NCI-H748 (cell line): ENCODE measurements around the gene PCSK6.
"Not testable (repeated sequence)": the region's sequence is repeated elsewhere in the genome, so short reads cannot be mapped to it uniquely, and the experiment has no call there.

Source experiments
- DNase-seq: peaks from one replicate; lab custom pipeline; 2025; ENCODE audit not compliant: unreplicated experiment; lab: John Stamatoyannopoulos, UW

Gene PCSK6

GRCh38 chr15:101381671-101382212 lies 107.8 kb downstream of the PCSK6 start:
- no peak for DNase-seq

DNA sequence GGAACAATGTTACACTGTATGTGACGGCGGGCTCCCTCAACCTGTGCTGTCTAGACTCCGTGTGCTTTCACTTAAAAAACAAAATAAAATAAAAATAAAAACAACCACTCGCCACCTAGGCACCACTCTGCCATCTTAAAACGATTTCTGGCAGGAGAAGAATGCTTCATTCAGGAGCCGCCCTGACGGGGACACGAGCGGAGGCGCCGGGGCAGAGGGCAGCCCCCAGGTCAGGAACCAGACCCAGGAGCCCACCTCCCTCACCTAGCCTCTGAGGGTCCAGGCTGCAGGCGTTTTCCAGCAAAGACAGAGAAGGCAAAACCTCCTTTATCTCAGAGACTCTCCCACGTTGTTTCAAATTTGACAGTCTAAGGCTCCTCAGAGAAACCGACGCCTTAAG lies 109.4 kb downstream of the PCSK6 start:
- no peak for DNase-seq

GRCh38 chr15:101379647-101380046 lies 109.9 kb downstream of the PCSK6 start:
- DNase-seq = no peak

GRCh38 chr15:101378879-101379278 lies 110.6 kb downstream of the PCSK6 start:
- no peak for DNase-seq

DNA sequence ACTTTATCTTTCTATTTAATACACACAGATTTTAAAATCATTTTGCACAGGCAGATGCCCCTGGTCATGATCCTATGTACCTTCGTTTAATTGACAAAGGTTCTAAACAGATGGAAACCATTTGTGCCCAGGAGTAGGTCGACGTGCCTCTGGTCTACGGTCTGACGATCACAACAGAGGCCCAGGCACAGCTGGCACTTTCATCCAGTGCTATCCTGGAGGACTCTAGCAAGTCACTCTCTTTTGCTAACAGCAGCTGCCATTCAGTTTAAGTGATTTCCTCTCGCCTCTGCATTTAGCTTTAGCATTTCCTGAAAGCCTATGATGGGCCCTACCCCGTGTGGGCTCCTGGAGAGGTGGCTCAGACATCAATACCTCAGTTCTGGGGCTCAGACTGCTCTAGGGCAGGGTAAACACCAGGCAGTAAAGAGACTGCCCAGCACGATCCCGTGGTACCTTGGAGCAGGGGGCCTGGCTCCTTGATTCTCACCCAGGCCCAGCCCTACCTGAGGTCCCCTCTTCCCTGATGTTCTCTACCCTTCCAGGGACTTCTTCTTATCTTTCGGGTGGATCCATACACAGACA lies 111.2 kb downstream of the PCSK6 start:
- no peak for DNase-seq

GRCh38 chr15:101376615-101377395 lies 112.7 kb downstream of the PCSK6 start:
- DNase-seq = no peak

DNA sequence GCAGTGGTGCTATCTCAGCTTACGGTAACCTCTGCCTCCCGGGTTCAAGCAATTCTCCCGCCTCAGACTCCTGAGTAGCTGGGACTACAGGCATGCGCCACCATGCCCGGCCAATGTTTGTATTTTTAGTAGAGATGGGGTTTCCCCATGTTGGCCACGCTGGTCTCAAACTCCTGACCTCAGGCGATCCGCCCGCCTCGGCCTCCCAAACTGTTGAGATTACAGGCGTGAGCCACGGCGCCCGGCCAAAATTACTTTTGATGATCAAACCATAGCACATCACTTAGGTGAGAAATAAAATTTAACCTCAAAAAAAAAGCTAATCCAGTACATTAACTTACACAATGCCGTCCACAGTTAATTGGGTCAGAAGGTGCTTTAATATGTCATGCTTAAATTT lies 114.5 kb downstream of the PCSK6 start:
- DNase-seq = not testable (repeated sequence)

DNA sequence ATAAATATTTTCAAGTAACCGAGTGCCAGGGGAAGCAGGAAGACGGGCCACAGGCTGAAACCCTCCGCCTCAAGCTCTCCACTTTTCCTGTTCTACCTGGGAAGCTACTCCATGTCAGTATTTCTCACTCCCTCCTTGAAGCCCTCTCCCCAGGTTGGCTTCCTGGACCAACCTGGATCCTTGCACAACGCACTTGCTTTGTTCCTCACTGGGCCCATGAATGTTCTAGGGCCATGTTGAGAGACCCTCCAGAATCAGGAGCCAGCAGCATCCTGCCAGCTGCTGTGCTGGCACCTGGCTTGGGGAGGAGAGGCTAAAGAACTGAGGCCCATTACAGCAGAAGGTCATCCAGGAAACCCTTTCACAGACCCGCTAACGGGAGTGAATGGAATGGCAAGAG lies 115.2 kb downstream of the PCSK6 start:
- DNase-seq = no peak

GRCh38 chr15:101373577-101373976 lies 115.9 kb downstream of the PCSK6 start:
- DNase-seq = no peak

GRCh38 chr15:101372960-101373525 lies 116.5 kb downstream of the PCSK6 start:
- DNase-seq = no peak

- no peak for DNase-seq
These were observed 117.3 kb downstream of the PCSK6 start for GRCh38 chr15:101372149-101372577.

- DNase-seq = no peak
These were observed 118.0 kb downstream of the PCSK6 start for GRCh38 chr15:101371519-101371918.

DNA sequence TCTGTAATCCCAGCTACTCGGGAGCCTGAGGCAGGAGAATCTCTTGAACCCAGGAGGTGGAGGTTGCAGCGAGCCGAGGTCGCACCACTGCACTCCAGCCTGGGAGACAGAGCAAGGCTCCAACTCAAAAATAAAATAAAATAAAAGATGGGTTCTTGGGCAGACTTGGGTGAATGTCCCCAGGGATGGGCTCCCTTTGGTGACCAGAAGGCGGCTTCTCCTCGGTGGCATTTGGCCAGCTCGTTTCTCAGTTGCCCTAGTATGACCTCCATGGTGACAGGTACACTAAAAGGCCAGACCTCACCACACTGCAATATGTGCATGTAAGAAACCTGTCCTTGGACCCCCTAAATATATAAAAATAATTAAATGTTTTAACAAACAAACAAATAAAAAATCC lies 118.4 kb downstream of the PCSK6 start:
- DNase-seq = no peak

GRCh38 chr15:101370330-101371024 lies 119.0 kb downstream of the PCSK6 start:
- DNase-seq = no peak

DNA sequence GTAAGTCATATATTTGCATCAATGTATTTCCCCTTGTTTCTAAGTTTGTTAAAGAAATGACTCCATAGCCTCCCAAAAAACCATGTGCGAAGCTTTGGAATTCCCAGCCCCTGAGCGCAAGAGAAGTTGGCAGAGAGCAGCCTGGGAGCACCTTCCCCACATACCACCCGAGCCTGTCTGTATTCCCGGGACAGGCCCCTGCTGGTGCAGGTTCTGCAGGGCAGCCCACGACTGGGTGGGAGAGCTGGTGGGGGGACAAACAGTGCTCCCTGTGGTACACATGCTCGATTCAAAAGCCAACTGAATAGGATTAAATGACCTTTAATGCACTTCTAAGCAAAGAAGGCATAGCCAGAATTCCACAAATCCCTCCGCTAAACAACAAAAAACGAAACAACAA lies 119.8 kb downstream of the PCSK6 start:
- DNase-seq = no peak

DNA sequence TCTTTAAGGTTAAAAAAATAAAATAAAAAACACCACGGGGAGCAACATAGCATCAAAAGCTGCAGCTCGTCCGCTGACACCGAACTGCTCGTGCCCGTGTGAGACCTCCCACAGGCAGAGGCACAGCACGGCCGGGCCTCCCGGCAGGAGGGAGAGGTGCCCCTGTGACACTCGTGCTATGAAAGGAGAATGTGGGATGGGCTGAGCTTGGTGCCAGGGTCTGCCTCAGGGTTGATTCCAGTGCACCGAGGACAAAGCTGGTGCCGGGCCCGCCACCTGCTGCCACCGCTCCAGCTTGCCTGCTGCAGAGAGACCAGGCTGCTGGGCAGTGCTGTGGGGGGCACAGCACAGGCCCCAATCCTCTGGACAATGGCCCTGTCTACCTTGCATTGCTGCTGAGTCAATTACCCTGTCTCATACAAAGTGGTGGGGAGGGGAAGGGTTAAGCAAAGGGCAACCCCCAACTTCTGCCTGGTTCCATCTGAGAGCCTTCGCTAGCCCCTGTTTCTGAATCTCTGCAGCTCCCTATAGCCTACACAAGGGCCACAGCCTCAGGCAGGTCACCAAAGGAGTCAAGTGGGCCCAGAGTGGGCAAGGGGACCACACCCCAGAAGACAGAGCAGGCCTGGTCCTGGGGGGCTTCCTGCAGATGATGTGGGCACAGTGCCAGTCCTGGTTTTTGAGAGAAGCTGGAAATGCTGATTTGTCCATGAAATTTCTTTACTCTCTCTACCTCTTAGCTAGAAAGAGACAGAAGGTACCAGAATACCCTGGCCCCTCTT lies 120.5 kb downstream of the PCSK6 start:
- DNase-seq = no peak

DNA sequence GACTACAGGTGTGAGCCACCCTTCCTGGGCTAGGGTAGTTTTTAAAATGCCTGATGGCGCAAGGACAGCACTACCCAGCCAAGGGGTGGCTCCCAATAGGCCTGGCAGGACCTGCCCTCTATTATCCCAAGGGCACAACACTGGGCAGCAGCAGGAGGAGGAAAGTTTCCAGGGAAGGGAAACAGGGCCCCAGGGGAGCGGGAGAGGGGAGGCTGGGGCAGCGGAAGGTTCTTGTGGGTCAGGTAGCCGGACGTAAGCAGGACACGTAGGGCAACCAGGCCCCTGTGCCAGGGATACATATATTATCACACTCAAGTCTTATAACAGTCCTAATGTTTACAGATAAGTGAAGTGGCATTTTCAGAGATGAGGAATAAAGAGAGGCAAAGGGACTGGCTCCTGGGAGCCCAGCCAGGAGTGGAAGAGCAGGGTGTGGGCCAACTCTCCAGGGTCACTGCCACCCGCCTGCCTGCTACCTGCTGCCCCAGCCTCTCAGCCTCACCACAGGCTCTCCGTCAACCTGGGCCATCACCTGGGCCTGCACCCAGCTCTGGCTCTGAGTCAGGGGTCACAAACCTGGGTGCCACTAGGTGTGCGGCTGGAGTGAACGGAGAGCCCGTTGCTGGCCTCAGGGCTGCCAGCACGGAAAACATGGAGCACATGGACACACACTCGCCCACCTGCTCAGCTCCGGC lies 121.3 kb downstream of the PCSK6 start:
- DNase-seq = no peak

GRCh38 chr15:101366853-101367252 lies 122.7 kb downstream of the PCSK6 start:
- no peak for DNase-seq

DNA sequence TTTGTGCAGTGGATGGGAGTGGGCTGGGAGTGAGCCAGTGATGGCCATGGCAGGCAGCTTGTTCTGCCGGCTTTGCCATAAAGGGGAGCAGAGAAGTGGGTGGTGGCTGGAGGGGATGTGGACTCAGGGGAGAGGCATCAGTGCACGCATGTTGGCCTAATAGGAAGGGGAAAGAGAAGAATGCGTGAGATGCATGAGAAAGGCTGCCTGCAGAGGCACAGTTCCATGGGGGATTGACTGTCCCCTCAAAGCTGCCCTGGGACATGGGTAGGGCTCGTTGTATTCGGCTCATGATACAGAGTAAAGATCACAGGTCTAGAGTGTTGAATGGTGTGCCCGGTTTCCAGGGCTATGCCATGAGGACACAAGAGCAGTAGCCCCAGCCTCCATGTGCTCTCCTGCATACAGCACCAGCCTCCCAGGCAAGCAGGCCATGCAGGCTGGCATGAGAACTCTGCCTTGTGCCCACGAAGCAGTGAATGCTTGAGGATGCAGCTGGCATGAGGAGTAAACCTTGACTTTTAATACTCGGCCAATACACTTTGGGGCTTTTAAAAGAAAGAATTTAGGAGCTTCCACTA lies 126.4 kb downstream of the PCSK6 start:
- no peak for DNase-seq

DNA sequence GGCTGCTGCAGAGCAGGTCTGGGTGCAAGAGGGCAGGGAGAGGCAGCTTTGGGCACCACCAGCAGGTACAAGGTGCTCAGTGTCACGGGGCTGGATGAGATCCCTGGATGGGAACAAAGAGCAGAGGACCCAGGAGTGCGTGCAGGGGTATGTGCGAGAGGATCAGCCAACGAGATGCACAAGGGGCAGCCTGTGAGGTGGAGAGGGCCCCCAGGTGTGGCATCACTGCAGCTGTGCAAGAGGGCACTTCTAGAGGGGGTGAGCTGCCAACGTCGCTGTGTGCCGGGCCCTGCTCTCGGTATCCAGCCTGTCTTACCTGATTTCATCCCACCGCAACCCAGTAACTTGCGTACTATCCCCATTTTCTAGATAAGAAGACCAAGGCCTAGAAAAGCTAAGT lies 127.1 kb downstream of the PCSK6 start:
- no peak for DNase-seq
